Measurements from ENCODE around the gene CTNNB1.

DNA sequence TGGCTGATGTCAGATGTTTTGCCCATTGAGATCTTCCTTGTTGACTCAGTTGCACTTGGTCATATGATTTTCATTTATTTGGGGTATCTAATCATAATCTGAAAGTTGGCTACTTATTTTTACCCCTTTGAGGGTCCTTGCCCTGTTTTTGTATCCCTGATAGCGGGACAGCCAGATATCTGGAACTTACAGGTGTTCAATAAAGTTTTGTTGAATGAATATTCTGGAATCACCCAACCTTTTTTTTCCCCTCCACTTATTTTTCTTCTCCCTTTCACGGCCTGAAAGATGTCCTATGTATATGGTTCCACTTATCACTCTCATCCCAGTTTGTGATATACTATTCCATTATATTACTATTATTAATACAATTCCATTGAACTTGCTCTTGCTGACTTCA is 12.8 kb downstream of the CTNNB1 start:
- no peak for TF ChIP-seq CTCF (IDR thresholded peaks at IDR 0.05)
- no peak for TF ChIP-seq EP300 (IDR thresholded peaks at IDR 0.05)
- TF ChIP-seq POLR2AphosphoS5 (IDR thresholded peaks at IDR 0.05), result no peak
- TF ChIP-seq POLR2A (IDR thresholded peaks at IDR 0.05), result no peak
